ENCODE data around the gene RIPK4. TPM values are rescaled to one million over a fixed set of nuclear protein-coding genes. Genes with fewer than 3 reads are reported as not detected.

Gene RIPK4
- total and polyA plus RNA-seq, 2 of the 13 experiments (the other 11 are each of a cell fraction or from before 2014, with no cell fraction given) = 3.1 to 4.9 TPM

DNA sequence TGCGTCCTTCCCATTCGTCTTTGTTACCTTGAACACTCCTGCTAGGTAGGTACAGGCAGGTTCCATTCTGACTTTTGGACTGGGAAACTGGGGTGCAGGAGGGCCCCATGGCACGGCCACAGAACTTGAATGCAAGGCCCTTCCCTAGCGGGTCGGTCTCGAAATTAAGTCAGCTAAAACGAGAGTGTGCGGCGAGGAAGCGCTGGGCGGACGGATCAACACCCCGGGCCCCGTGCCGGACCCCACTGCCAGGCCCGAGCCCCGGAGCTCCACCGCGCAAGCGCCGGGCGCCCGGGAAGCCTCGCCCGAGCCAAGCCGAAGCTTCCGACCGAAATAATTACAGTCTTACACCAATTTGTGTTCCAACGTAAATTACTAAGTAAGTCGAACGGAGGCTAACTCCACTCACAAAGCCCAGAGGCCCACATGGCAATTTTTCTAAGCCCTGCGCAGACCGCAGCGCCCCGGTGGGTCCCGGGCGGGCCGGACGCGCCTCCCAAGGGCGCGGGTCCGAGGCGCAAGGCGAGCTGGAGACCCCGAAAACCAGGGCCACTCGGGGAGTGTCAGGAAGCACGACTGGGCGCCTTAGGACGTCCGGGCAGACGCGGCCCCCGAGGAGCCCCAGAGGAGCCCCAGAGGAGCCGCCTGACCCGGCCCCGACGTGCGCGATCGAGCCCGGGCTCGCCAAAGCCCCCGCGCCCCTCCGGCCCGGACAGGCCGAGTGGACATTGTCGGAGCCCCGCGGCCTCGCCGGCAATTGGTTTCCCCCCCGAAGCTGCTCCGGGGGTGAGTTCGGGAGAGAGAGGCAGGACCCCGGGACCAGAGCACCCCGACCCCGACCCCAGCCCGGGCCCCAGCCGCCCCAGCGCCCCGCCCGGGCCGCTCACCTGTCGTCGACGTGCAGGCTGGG lies 624 bp downstream of the RIPK4 start (continued):
- TF ChIP-seq, protein P1, sequence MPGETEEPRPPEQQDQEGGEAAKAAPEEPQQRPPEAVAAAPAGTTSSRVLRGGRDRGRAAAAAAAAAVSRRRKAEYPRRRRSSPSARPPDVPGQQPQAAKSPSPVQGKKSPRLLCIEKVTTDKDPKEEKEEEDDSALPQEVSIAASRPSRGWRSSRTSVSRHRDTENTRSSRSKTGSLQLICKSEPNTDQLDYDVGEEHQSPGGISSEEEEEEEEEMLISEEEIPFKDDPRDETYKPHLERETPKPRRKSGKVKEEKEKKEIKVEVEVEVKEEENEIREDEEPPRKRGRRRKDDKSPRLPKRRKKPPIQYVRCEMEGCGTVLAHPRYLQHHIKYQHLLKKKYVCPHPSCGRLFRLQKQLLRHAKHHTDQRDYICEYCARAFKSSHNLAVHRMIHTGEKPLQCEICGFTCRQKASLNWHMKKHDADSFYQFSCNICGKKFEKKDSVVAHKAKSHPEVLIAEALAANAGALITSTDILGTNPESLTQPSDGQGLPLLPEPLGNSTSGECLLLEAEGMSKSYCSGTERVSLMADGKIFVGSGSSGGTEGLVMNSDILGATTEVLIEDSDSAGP (CRISPR knock-in tag; IDR thresholded peaks at IDR 0.05; ENCODE audit: borderline replicate concordance) = 0 out of 2 replicates have a peak, but pooled peaks have one; percentile 18

DNA sequence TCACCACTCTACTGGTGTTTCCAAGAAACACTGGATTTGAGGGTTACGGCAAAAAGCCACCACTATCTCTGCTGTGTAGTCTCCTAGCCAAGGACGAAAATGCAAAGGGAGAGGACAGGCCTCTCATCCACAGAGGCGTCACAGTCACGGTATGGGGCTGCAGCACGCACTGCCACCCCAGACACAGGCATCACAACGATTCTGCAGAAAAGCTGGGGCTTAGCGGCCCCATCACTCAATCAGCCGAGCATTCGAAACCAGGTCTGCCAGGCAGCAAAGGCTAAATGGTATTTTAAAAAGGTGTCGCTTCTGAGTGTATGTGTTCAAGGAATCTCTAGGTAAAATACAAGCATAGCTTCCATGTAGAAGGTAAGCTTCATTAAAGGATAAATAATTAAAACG lies 1.4 kb downstream of the RIPK4 start:
- POLR2A ChIA-PET = interaction anchor here (1.0 to 8.1 kb wide), 8 partner anchors 14 to 160 kb away, joined by 3 to 106 read pairs (median 6); no protein-coding TSS in a partner anchor
- H3K27me3 ChIP-seq (ENCODE audit: control insufficient read depth in 1 of 2, insufficient read depth in 2 of 2, low read length in 2 of 2) = peaks cover 0 to 9% of the 10 kb centered on the region in 2 experiments; a peak in 1 of 5 replicates
- peaks cover 59% of the 10 kb centered on the region for H3K79me2 ChIP-seq (ENCODE audit: insufficient read depth, low read length)
- H3K4me3 ChIP-seq (replicated peaks in 1 of 3; ENCODE audit: insufficient read depth in 1 of 3, low read depth in 2 of 3, low read length in 3 of 3) = peak overlapping the region; percentile 80 to 85 (median 84)
- intact Hi-C loops (cut with micrococcal nuclease; ENCODE audit: unreplicated experiment) (loop anchor here (5.0 kb wide), 1 partner anchor 52 kb away; no protein-coding TSS in a partner anchor), in situ Hi-C loops (cut with HindIII; ENCODE audit: extremely low pct_ligation_motif_present, low pct_unique_long_range_greater_than_20kb) (loop anchor here (5.0 kb wide), 2 partner anchors 48 to 98 kb away; no protein-coding TSS in a partner anchor)
- DNase-seq (ENCODE audit: low spot score) (no peak), ATAC-seq (no peak; the same call in 2 of the 3 replicates), FAIRE-seq (peak; percentile 61)
- BruUV-seq (replicated peaks) = TSS peak; percentile 59
- WGBS (ENCODE audit: low lambda C conversion rate) = under 1% methylated on average over 11 of the region's 11 CpGs
- peaks cover 84% of the 10 kb centered on the region for H3K4me1 ChIP-seq (ENCODE audit: insufficient read depth, low read length)
- H3K27ac ChIP-seq (ENCODE audit: extremely low read length, insufficient read depth, low read length) = peak overlapping the region; percentile 62
- no peaks in the 10 kb centered on the region for H3K9me3 ChIP-seq (ENCODE audit: low read length)
- peaks cover 56% of the 10 kb centered on the region for H4K20me1 ChIP-seq (ENCODE audit: insufficient read depth, low read length)
- H3K9ac ChIP-seq (ENCODE audit: insufficient read depth, low read depth, low read length) = peak overlapping the region; percentile 83
- H3K36me3 ChIP-seq (replicated peaks in 1 of 2; ENCODE audit: control insufficient read depth in 1 of 2, insufficient read depth in 2 of 2, low read length in 2 of 2) = no peaks in the 10 kb centered on the region; a peak in 1 of 5 replicates
- CTCF ChIA-PET (ENCODE audit: low intra/inter-chr PET ratio, low total read pairs) = no interaction called here
- peak overlapping the region; percentile 97 for H3K4me2 ChIP-seq (ENCODE audit: low read depth, low read length)
- H2AFZ ChIP-seq (ENCODE audit: low read length) = no peak overlapping the region
- peak; percentile 83 for TF ChIP-seq BCL6 (CRISPR knock-in tag; IDR thresholded peaks at IDR 0.05)
- no peak for TF ChIP-seq HMGXB3 (CRISPR knock-in tag; IDR thresholded peaks at IDR 0.05; ENCODE audit: borderline replicate concordance)
- TF ChIP-seq, protein P1 (CRISPR knock-in tag; IDR thresholded peaks at IDR 0.05; ENCODE audit: borderline replicate concordance) = 0 out of 2 replicates have a peak, but pooled peaks have one; percentile 21
- TF ChIP-seq SMC3 (IDR thresholded peaks at IDR 0.05; ENCODE audit: low read length) = no peak
- TF ChIP-seq HNF4A (CRISPR knock-in tag; IDR thresholded peaks at IDR 0.05) = 0 out of 2 replicates have a peak, but pooled peaks have one; percentile 30
- 0 out of 2 replicates have a peak, but pooled peaks have one; percentile 37 for TF ChIP-seq ZNF530 (CRISPR knock-in tag; IDR thresholded peaks at IDR 0.05; ENCODE audit: low read depth)
- 0 out of 2 replicates have a peak, but pooled peaks have one; percentile 23 for TF ChIP-seq SPEN (CRISPR knock-in tag; IDR thresholded peaks at IDR 0.05; ENCODE audit: low read depth)
- TF ChIP-seq SP2 (CRISPR knock-in tag; IDR thresholded peaks at IDR 0.05) = no peak
- 0 out of 2 replicates have a peak, but pooled peaks have one; percentile 35 for TF ChIP-seq IRX3 (CRISPR knock-in tag; IDR thresholded peaks at IDR 0.05; ENCODE audit: borderline replicate concordance, low read depth)
- 0 out of 2 replicates have a peak, but pooled peaks have one; percentile 59 for TF ChIP-seq SNAPC2 (CRISPR knock-in tag; IDR thresholded peaks at IDR 0.05)
